B cell (primary cell): ENCODE measurements around the gene PDHX.

Experiments used
- CTCF ChIP-seq: fragments of 200-600 bp; IDR thresholded peaks from one replicate; pipeline ENCODE4 v1.8.0; 2022; ENCODE audit warnings: antibody characterized with exemption, mild to moderate bottlenecking
- EZH2 ChIP-seq: IDR thresholded peaks from 2 replicates; pipeline ENCODE4 v1.6.1; 2012; ENCODE audit warnings: borderline replicate concordance, low read depth, mild to moderate bottlenecking, moderate library complexity, low read length; ENCODE audit not compliant: insufficient read depth, poor library complexity, severe bottlenecking

DNA sequence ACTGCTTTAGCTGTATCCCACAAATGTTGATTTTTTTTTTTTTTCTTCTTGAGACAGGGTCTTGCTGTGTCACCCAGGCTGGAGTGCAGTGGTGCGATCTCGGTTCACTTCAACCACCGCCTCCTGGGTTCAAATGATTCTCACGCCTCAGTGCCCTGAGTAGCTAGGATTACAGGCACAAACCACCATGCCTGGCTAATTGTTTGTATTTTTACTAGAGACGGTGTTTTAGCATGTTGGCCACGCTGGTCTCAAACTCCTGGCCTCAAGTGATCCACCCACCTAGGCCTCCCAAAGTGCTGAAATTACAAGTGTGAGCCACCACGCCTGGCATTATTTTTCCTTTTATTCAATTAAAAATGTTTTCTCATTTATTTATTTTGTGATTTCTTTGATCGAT, 55.9 kb downstream of the PDHX start:
- TF ChIP-seq CTCF, result no peak
- TF ChIP-seq EZH2, result no peak
